GM21367 (cell line): ENCODE results near the gene TMEM248.
"Not testable (repeated sequence)": the region's sequence is repeated elsewhere in the genome, so short reads cannot be mapped to it uniquely, and the experiment has no call there.

Experiments used
- ATAC-seq: cut with Tn5 transposase; IDR thresholded peaks from one replicate; pipeline ENCODE4 v1.9.1; 2021; ENCODE audit not compliant: unreplicated experiment

Gene TMEM248

DNA sequence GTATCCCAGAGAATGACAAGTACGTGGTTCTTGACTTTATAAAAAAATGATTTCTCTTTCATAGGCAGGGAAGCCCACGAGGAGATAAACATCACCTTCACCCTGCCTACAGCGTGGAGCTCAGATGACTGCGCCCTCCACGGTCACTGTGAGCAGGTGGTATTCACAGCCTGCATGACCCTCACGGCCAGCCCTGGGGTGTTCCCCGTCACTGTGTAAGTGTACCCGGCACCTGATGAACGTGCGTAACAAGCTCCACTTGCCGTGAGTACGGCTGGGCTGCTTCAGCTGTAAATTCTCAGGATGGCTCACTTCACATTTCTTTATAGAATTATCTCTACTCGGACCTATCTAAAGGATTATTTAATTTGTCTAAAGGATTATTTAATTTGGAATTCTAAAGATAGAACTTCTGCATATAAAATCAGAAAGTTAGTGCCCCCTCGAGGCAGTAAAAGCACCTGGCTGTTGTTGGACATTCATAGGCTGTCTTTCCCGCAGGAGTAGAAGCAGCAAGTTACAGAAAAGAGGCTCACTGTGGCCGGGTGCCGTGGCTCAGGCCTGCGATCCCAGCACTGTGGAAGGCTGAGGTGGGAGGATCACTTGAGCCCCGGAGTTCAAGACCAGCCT is 27.6 kb downstream of the TMEM248 start:
- no peak for ATAC-seq

DNA sequence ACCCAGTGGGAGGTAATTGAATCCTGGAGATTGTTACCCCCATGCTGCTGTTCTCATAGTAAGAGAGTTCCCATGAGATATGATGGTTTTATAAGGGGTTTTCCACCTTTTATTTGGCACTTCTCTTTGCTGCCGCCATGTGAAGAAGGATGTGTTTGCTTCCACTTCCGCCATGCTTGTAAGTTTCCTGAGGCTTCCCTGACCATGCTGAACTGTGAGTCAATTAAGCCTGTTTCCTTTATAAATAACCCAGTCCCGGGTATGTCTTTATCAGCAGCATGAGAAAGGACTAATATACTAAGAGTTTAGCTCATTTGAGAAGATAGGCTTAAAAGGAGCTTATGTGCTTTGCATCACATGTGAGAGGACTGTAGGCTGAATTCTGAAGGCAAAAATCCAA is 29.3 kb downstream of the TMEM248 start:
- ATAC-seq = no peak

DNA sequence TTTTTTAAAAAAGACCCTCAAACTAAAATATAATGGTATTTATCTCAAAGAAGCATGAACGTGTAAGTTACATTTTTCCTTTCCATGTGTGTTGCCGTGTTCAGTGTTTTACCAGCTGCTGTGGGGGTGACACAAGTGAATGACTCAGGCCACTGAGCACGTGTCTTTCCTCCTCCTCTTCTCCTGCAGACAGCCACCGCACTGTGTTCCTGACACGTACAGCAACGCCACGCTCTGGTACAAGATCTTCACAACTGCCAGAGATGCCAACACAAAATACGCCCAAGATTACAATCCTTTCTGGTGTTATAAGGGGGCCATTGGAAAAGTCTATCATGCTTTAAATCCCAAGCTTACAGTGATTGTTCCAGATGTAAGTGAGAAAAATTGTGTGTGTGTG is 29.7 kb downstream of the TMEM248 start:
- no peak for ATAC-seq

DNA sequence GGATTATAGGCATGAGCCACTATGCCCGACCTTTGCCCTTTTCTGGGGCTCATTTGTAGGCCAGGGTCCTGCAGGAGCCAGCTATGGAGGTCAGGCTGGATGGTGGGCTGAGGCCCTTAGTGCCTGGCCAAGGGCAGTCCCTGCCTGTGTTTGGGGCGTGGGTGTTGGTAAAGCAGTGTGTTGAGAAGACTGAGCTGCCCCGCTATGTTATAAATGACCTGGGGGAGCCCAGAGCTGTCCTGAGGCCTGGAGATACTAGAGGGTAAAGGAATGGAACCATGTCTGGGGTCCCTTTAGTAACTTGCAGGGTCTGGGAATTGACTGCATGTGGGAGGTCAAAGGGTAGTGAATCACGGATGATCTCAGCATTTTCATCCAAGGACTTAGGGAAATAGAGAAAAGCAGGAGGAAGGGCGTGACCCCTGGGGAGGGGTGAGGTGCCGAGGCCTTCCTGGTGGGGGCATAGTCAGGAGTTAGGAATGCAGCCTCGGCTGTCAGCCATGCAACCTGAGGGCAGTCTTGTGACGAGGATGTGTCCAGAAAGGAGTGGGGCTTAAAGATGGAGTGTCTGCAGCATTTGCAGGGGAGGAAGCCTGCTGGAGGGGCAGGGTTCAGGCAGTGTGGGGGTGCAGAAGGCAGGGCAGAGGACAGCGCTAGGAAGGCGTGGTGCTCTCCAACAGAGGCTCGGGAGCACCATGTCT is 31.5 kb downstream of the TMEM248 start:
- no peak for ATAC-seq

DNA sequence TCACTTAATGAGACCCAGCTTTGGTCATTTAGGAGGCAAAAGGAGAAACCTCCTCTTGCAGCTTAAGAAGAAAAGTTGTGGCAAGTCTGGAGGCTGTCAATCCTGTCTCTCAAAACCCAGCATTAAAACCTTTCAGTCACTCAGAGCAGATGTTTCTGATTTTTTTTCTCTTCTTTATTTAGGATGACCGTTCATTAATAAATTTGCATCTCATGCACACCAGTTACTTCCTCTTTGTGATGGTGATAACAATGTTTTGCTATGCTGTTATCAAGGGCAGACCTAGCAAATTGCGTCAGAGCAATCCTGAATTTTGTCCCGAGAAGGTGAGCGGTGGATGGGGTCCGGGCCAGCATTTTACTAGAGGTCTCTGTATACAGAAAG is 32.0 kb downstream of the TMEM248 start:
- no peak for ATAC-seq

DNA sequence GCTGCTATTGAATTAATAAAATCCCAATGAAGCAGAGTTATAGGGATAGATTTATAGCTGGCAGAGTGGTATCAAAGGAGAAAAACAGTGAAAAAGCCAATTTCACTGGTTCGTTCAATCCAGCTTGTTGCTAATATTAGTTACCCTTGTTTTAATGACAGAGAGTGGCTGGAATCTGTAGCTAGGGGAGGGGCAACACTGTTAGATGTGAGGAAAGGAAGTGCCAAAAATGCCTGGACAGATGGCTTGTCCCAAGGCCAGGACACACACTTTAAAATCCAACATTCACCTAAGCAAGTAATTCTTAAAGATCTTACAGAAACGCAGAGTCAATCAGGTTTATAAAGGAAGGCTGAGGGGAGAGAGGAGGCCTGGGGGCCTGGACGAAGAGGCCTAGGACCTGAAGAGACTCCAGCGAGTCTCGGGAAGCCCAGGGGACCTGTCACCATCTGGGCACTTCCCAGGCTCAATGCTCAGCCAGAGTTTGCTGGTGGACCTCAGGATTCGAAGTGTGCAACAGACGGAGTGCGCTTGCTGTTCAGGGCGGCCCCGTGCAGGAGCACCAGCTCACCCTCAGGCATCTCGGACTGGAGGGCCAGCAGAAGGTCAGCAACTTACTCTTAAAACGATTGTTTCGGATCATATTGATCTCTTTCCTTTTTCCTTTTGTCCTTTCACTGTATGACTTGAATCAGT is 36.7 kb downstream of the TMEM248 start:
- no peak for ATAC-seq

DNA sequence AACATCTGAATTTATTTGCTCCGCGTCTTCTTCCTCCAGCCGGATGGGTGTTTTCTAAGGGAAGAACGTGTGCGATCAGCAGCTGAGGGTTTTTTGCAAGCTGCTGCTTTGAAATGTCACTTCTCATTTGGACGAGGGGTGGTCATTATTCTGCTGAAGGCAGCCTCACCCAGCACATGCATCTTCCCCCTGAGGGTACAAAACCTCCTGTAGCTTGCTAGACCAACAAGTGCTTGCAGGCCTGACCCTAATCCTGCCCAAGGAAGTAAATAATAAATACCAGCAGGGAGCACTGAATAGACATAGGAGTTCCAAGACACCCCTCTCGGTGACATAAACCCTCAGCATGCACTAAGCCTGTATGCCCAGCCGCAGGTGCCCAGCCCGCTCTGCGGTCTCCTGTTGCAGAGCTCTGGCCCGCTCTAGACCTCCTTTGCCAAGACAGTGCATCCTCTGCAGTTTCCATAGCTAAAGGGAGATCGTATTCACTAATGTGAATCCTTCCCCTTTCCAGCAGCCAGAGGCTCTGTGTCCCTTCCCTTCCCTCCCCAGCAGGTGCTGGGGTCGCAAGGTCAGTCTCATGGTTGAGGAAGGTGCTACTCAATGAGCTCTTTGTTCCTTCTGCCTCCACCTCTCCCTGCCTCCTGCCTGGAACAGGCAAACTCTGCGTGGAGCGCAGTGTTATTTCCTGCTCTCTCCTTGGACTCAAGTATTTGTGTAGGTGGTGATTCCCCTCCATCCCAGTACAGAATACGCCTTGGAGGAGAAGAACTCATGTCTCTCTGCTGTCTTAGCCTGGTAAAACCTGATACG is 37.7 kb downstream of the TMEM248 start:
- ATAC-seq = no peak

DNA sequence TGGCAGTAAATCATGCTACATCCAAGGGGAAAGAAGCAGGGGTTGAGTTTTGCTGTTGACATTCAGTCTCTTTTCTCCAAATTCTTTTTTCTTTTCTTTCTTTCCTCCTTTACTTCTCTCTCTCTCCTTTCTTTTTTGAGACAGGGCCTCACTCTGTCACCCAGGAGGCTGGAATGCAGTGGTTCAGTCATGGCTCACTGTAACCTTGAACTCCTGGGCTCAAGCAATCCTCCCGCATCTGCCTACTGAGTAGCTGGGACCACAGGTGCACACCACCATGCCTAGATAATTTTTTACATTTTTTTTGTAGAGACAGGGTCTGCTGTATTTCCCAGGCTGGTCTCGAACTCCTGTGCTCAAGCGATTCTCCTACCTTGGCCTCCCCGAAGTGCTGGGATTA is 39.2 kb downstream of the TMEM248 start:
- ATAC-seq = no peak

DNA sequence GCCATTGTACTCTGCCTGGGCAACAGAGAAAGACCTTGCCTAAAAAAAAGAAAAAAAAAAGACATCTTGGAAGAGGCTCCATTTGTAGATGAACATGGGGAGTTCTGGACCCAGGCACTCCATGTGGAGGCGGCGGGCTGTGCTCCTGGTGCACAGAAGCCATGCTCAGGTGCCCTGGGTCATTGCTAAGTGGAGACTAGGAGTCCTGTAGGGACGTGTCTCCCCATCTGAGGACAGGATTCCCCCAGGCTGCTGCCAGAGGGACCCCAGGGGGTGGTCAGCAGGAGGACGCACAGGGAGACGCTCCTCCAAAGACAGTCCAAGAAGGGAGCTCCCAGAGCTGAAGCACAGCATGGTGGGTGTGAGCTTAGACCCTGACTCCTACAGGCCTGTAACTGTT is 40.1 kb downstream of the TMEM248 start:
- no peak for ATAC-seq

DNA sequence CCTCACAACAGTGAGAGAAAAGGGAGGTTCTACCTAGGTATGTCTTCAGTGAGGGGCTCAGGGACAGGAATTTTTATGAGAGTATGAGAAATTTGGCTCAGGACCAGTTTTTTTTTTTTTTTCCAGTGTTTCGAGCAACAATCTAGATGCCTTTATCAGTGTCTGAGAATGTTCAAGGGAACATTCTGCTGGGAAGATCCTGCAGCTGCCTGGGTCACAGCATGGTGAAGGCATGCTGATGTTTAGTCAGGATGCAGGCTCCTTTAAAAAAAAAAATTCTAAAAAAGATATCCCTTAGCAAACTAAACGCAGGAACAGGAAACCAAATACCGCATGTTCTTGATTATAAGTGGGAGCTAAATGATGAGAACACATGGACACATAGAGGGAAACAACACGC is 43.4 kb downstream of the TMEM248 start:
- no peak for ATAC-seq

DNA sequence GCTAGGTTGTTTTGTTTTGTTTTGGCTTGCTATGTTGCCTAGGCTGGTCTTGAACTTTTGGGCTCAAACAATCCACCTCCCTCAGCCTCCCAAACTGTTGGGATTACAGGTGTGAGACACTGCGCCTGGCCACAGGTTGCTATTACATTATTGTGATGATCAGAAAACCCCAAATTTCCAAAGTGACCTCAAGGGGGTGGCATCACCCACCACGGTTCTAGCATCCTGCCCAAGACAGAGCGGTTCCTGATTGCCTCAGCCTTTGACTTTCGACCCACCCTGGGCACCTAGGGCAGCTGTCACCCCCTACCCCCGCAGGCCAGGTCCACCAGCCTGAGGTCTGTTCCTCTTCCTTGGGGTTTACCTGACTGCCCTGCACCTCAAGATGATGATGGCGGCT is 46.0 kb downstream of the TMEM248 start:
- no peak for ATAC-seq

DNA sequence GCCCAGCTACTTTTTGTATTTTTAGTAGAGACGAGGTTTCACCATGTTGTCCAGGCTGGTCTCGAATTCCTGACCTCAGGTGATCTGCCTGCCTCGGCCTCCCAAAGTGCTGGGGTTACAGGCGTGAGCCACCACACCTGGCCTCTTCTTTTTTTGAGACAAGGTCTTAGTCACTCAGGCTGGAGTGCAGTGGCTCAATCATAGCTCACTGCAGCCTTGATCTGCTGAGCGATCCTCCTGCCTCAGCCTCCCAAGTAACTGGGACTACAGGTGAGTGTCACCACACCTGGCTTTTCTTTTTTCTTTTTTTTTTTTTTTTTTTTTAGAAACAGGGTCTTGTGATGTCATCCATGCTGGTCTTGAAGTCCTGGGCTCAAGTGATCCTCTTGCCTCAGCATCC is 48.0 kb downstream of the TMEM248 start:
- ATAC-seq = not testable (repeated sequence)

DNA sequence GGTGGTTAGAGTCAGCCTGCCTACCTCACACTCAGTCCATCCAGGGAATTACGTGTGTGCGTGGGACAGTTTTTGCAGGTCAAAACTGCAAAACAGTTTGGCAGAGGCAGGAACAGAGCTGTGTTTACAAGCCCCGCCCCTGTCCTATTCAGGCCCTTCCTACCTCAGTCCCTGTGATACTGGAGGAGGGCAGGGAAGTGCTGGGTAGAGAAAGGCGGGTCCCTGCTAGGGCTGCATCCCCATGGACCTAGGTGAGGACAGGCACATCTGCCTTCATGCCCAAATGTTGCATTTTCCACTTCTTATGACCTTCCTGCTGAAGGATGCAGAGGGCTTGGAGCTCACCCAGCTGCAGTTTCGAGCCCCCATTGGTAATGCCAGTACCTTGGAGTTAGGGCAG is 49.3 kb downstream of the TMEM248 start:
- no peak for ATAC-seq

DNA sequence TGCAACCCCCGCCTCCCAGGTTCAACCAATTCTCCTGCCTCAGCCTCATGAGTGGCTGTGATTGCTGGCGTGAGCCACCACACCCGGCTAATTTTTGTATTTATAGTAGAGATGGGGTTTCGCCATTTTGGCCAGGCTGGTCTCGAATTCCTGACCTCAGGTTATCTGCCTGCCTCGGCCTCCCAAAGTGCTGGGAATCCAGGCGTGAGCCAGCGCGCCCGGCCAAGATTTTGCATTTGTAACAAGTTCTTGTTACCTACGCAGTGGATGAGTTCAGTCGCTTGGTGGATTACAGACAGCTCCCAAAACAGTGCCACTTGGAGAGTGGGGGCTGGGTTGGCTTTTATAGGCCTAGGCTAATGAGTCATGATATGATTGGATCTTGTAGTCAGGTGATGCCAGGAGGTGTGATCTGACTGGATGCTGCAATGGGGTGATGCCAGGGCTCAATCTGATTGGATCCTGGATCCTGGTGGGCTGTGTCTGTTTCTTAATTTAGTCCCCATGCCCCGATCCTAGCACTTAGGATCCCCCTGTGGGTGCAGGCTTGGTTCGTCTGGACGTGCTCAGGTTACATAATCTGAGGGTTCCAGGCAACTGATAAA is 54.1 kb downstream of the TMEM248 start:
- no peak for ATAC-seq

DNA sequence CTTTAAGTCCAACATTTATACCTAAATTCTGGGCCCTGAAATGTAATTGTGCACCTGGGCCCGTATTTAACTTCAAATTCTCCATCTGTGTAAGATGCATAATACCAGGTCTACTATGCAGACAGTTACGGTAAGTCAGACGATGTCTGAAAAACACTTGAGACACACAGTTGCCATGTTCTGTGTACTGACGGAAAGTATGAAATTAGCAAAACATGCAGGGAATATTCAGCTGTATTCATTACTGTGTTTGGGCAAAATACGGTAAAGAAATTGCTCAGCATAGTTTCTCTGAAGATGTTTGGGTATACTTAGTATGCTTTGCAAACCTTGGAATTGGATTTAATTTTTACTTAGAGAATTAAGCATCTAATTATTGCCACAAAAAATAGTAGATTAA is 57.3 kb downstream of the TMEM248 start:
- not testable (repeated sequence) for ATAC-seq

DNA sequence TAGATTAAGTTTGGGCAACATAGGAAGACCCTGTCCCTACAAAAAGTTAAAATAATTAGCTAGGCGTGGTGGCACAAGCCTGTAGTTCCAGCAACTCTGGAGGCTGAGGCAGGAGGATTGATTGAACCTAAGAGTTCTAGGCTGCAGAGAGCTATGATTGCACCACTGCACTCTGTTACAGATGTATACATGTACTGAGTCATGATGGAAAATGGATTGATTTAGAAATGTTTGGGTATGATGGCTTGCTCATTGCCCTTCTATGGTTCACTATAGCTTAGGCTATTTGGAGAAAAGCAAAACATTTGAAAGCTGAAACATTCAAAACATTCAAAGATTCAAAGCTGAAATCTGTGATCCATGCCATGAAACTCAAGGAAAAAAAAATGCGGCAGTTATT is 58.0 kb downstream of the TMEM248 start:
- not testable (repeated sequence) for ATAC-seq

DNA sequence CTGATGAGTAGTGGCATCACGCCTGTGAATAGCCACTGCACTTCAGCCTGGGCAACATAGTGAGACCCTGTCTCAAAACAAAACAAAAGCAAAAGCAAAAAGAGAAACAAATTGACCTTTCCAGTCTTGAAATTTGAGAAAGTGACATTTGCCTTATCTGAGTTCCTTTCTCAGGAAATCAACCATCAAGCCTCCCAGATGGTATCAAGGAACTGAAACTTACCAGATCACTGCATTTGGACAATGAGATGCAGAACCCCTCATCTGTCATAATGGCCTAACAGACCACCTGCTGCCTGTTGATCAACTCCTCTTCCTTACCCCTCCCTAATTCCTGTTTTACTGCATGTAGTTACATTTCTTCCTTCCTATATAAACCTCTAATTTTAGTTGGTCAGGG is 59.3 kb downstream of the TMEM248 start:
- not testable (repeated sequence) for ATAC-seq

DNA sequence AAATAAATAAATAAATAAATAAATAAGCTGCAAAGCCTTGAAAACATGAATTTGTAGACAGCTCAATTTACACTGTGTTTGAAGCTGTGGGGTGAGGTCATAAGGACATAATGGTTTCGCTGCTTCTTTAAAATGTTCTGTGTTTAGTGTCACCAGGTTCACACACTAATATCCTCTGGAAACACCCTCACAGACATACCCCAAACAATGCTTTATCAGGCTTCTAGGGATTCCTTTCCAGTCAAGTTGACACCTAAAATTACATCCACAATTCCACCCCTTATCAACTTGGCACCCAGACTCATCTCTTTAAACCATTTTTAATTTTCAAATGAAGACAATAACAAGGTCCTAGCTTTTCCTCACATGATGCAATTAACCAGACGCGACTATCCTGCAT is 68.5 kb downstream of the TMEM248 start:
- not testable (repeated sequence) for ATAC-seq

DNA sequence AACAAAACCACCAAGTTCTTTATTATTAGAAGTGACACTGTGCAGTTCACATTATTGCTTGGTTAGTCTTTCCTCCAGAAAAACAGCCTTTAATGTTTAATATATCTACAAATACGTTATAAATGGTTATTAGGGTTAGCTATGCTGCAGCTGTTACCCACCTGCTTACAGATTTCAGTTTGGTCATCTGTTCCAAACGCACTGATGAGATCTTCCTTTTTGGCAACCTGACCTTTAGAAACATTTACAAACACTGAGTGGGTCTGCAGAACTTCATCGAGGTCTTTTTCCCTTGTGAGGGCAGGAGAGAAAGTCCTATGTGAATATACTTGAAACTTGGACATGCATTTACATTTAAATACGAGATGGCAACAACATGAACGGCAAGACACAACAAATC is 73.0 kb downstream of the TMEM248 start:
- ATAC-seq = not testable (repeated sequence)

DNA sequence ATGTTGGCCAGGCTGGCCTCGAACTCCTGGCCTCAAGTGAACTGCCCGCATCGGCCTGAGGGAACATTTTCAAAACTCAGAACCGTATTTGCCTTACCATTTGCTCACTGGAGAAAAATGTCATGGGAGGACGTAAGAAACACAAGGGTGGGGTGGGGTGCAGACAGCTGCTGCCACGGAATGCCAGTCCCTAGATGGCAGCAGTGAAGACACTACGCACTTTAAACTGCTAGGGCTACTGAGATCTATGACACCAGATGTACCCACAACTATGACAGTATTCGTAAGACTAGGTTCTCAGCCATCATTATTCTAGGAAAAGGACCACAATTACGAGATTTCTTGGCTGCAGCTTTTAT is 73.6 kb downstream of the TMEM248 start:
- peak; percentile 33 for ATAC-seq
